Measurements from ENCODE around the gene ADRB2. TPM values are rescaled to one million over a fixed set of nuclear protein-coding genes. Genes with fewer than 3 reads are reported as not detected.
"Not testable (repeated sequence)": the region's sequence is repeated elsewhere in the genome, so short reads cannot be mapped to it uniquely, and the experiment has no call there.

Gene ADRB2
- total RNA-seq, 4 donors from 2014 or later, result 2.2 to 9.2 (median 3.0) TPM

- DNase-seq, result peak in 1 of 2 donors; percentile 20
- Histone ChIP-seq H3K27me3 (no peaks in the 10 kb centered on the region), H3K36me3 (no peaks in the 10 kb centered on the region), H3K4me3 (no peak overlapping the region), H3K9me3 (no peaks in the 10 kb centered on the region), H3K4me1 (no peaks in the 10 kb centered on the region), H3K27ac (no peak overlapping the region)
- intact Hi-C loops (cut with DNase I; ENCODE audit: low total_unique reads), result no loop called here
- TF ChIP-seq POLR2A (IDR thresholded peaks at IDR 0.05) (no peak), CTCF (IDR thresholded peaks at IDR 0.05) (no peak)
Observed at GRCh38 chr5:148875205-148875875, 48.9 kb downstream of the ADRB2 start.

- H3K36me3 ChIP-seq; DNase-seq; H3K27me3 ChIP-seq; H3K9me3 ChIP-seq; H3K4me1 ChIP-seq; intact Hi-C loops (cut with DNase I; ENCODE audit: low total_unique reads); H3K4me3 ChIP-seq; H3K27ac ChIP-seq: not testable (repeated sequence)
Observed at GRCh38 chr5:148877436-148877835, 51.0 kb downstream of the ADRB2 start.

Other genes with a start within 250 kb of the ADRB2 start
- under 1 TPM in 2 of 4 donors, not detected in 2; 0.26 to 0.40 TPM for gene HTR4, start 172.1 kb upstream of the ADRB2 start, total RNA-seq
- 1 to 10 TPM in 3 of 4 donors, under 1 TPM in 1; 0.29 to 3.5 (median 2.1) TPM for gene SH3TC2, start 236.5 kb downstream of the ADRB2 start, total RNA-seq